Osteoblast (primary cell): ENCODE measurements around the gene KRTAP12-3. TPM values are rescaled to one million over a fixed set of nuclear protein-coding genes. Genes with fewer than 3 reads are reported as not detected.

Experiments used
- DNase-seq: peaks from one replicate; pipeline ENCODE4 v3.0.0; 2011; ENCODE audit warnings: low spot score, mixed read lengths; ENCODE audit not compliant: insufficient read length; ENCODE audit errors: missing footprints
- H2AFZ ChIP-seq: 2 replicates; pipeline ENCODE4 v1.6.0; 2011; ENCODE audit warnings: mild to moderate bottlenecking, low read length
- H3K27ac ChIP-seq: 2 replicates; pipeline ENCODE4 v1.5.1; 2011; ENCODE audit warnings: mild to moderate bottlenecking, low read depth, low read length, moderate library complexity
- H3K27me3 ChIP-seq: 2 replicates; pipeline ENCODE4 v1.6.0; 2012; ENCODE audit warnings: mild to moderate bottlenecking, control low read depth, inconsistent platforms, low read length, moderate library complexity; ENCODE audit not compliant: insufficient read depth
- H3K36me3 ChIP-seq: 2 replicates; pipeline ENCODE4 v1.5.1; 2011; ENCODE audit warnings: mild to moderate bottlenecking, low read length, control low read depth, moderate library complexity; ENCODE audit not compliant: insufficient read depth
- H3K4me1 ChIP-seq: 2 replicates; pipeline ENCODE4 v1.5.1; 2011; ENCODE audit warnings: mild to moderate bottlenecking, low read length, control low read depth, moderate library complexity; ENCODE audit not compliant: insufficient read depth
- H3K4me2 ChIP-seq: 2 replicates; pipeline ENCODE4 v1.6.0; 2011; ENCODE audit warnings: mild to moderate bottlenecking, low read length; ENCODE audit not compliant: insufficient read depth
- H3K4me3 ChIP-seq: fragments of 200-600 bp; sonication (generic); 3 replicates; pipeline ENCODE4 v1.5.1; 2012; ENCODE audit warnings: mild to moderate bottlenecking, low read length, inconsistent platforms; ENCODE audit not compliant: insufficient read depth
- H3K79me2 ChIP-seq: 2 replicates; pipeline ENCODE4 v1.6.0; 2012; ENCODE audit warnings: mild to moderate bottlenecking, low read length, control low read depth, inconsistent platforms; ENCODE audit not compliant: insufficient read depth
- H3K9me3 ChIP-seq: 2 replicates; pipeline ENCODE4 v1.5.1; 2011; ENCODE audit warnings: low read depth, low read length, control low read depth
- H4K20me1 ChIP-seq: 2 replicates; pipeline ENCODE4 v1.6.0; 2012; ENCODE audit warnings: mild to moderate bottlenecking, low read length, control low read depth; ENCODE audit not compliant: insufficient read depth
- CTCF ChIP-seq: IDR thresholded peaks from 2 replicates; pipeline ENCODE4 v1.5.1; 2011; ENCODE audit warnings: mild to moderate bottlenecking, low read depth, low read length, moderate library complexity; ENCODE audit errors: extremely low read depth
- total RNA-seq: library from RNA; depleted of rRNA; stranded (reverse); fragments of >200 nt; gene quantifications from 2 replicates; pipeline ENCODE4 v1.2.3, GENCODE V29; 2012

The KRTAP12-3 gene
- total RNA-seq, 1 donor, result not detected

- H4K20me1 ChIP-seq, result no peaks in the 10 kb centered on the region
- H3K4me3 ChIP-seq, result no peak overlapping the region
- no peaks in the 10 kb centered on the region for H3K9me3 ChIP-seq
- H2AFZ ChIP-seq, result no peak overlapping the region
- H3K4me1 ChIP-seq, result no peaks in the 10 kb centered on the region
- H3K36me3 ChIP-seq, result no peaks in the 10 kb centered on the region
- no peaks in the 10 kb centered on the region for H3K79me2 ChIP-seq
- H3K27ac ChIP-seq, result no peak overlapping the region
- no peak overlapping the region for H3K4me2 ChIP-seq
- DNase-seq, result no peak
- TF ChIP-seq CTCF, result no peak
- peaks cover 12% of the 10 kb centered on the region for H3K27me3 ChIP-seq
These were observed 14.2 kb downstream of the KRTAP12-3 start for GRCh38 chr21:44671911-44672310.

GRCh38 chr21:44677881-44678280 is 20.1 kb downstream of the KRTAP12-3 start:
- no peaks in the 10 kb centered on the region for H3K36me3 ChIP-seq
- H4K20me1 ChIP-seq, result no peaks in the 10 kb centered on the region
- H3K27me3 ChIP-seq, result peaks cover 14% of the 10 kb centered on the region
- DNase-seq, result no peak
- no peaks in the 10 kb centered on the region for H3K9me3 ChIP-seq
- H3K4me1 ChIP-seq, result no peaks in the 10 kb centered on the region
- no peak for TF ChIP-seq CTCF
- H3K27ac ChIP-seq, result no peak overlapping the region
- no peak overlapping the region for H3K4me3 ChIP-seq
- no peak overlapping the region for H2AFZ ChIP-seq
- no peaks in the 10 kb centered on the region for H3K79me2 ChIP-seq
- H3K4me2 ChIP-seq, result no peak overlapping the region

GRCh38 chr21:44681152-44681551 is 23.4 kb downstream of the KRTAP12-3 start:
- Histone ChIP-seq H3K27ac (no peak overlapping the region), H3K9me3 (no peaks in the 10 kb centered on the region), H3K36me3 (no peaks in the 10 kb centered on the region), H3K4me2 (no peak overlapping the region), H3K4me1 (no peaks in the 10 kb centered on the region), H3K27me3 (peaks cover 7% of the 10 kb centered on the region), H4K20me1 (no peaks in the 10 kb centered on the region), H2AFZ (no peak overlapping the region), H3K79me2 (no peaks in the 10 kb centered on the region), H3K4me3 (no peak overlapping the region)
- DNase-seq, result no peak
- no peak for TF ChIP-seq CTCF

GRCh38 chr21:44681861-44682579 is 24.3 kb downstream of the KRTAP12-3 start, which contains the start of gene KRTAP12-1:
Gene KRTAP12-1, minus strand, starts transcription at chr21:44682163. Its CDS starts 40 bp downstream, at chr21:44682123.
- no peak for DNase-seq
- peaks cover 1% of the 10 kb centered on the region for H3K27me3 ChIP-seq
- TF ChIP-seq CTCF, result no peak

More at GRCh38 chr21:44681861-44682579, 24.3 kb downstream of the KRTAP12-3 start, which contains the start of gene KRTAP12-1:
- Histone ChIP-seq H3K9me3 (no peaks in the 10 kb centered on the region), H2AFZ (no peak within 1 kb of the TSS), H3K27ac (no peak within 1 kb of the TSS), H3K36me3 (no peaks in the 10 kb centered on the region), H4K20me1 (no peaks in the 10 kb centered on the region), H3K4me3 (no peak within 1 kb of the TSS), H3K4me1 (no peaks in the 10 kb centered on the region), H3K79me2 (no peaks in the 10 kb centered on the region), H3K4me2 (no peak within 1 kb of the TSS)
